Measurements from ENCODE around the gene RTP3.

DNA sequence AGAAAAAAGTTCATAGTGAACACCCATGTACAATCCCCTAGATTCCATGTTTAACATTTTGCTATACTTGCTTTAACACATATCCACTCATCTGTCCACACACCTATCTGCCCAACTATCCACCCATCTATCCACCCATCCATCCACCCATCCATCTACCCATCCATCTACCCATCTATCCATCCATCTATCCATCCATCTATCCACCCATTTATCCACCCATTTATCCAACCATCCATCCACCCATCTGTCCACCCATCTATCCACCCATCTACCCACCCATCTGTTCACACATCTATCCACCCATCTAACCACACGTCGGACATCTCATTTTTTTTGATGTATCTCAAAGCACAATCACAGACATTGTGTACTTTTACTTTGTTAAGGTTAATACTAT, 25.8 kb downstream of the RTP3 start:
- TF ChIP-seq YY1 (IDR thresholded peaks at IDR 0.05; ENCODE audit: low read depth) = no peak
- TF ChIP-seq RAD21 (IDR thresholded peaks at IDR 0.05; ENCODE audit: low read depth) = no peak
- TF ChIP-seq REST (IDR thresholded peaks at IDR 0.05; ENCODE audit: low read depth) = no peak
- TF ChIP-seq EP300 (IDR thresholded peaks at IDR 0.05; ENCODE audit: borderline replicate concordance) = no peak
- TF ChIP-seq FOXM1 (IDR thresholded peaks at IDR 0.05; ENCODE audit: borderline replicate concordance, low read depth) = no peak
- no peak for TF ChIP-seq CREB1 (IDR thresholded peaks at IDR 0.05; ENCODE audit: low read depth)
